ENCODE data around the gene MKNK2. TPM values are rescaled to one million over a fixed set of nuclear protein-coding genes. Genes with fewer than 3 reads are reported as not detected.
A peak's percentile ranks its signal among the peaks of the same experiment; 100 is the strongest.

The MKNK2 gene
- total RNA-seq, 1 donor from 2014 or later = 314 TPM

- Histone ChIP-seq H3K4me1 (peaks cover 88% of the 10 kb centered on the region), H3K36me3 (peaks cover 88% of the 10 kb centered on the region), H3K27ac (peak overlapping the region; percentile 47), H3K4me3 (no peak overlapping the region), H3K9me3 (no peaks in the 10 kb centered on the region), H3K27me3 (no peaks in the 10 kb centered on the region)
- no peak for ATAC-seq
- DNase-seq = no peak
- intact Hi-C loops (cut with DNase I) = no loop called here
- TF ChIP-seq CTCF (IDR thresholded peaks at IDR 0.05) = no peak
These were observed 6.1 kb downstream of the MKNK2 start for GRCh38 chr19:2044709-2045500.

- peak overlapping the region; percentile 18 for H3K27ac ChIP-seq
These were observed 6.9 kb downstream of the MKNK2 start for GRCh38 chr19:2043961-2044708.

GRCh38 chr19:2043251-2043641 lies 7.8 kb downstream of the MKNK2 start:
- Histone ChIP-seq H3K4me1 (peaks cover 75% of the 10 kb centered on the region), H3K27ac (peak overlapping the region; percentile 86), H3K27me3 (no peaks in the 10 kb centered on the region), H3K4me3 (no peak overlapping the region), H3K36me3 (peaks cover 91% of the 10 kb centered on the region), H3K9me3 (no peaks in the 10 kb centered on the region)
- DNase-seq = peak; percentile 66
- TF ChIP-seq CTCF (IDR thresholded peaks at IDR 0.05) = no peak
- intact Hi-C loops (cut with DNase I) = no loop called here
- ATAC-seq = no peak

More at GRCh38 chr19:2043961-2044708, 6.9 kb downstream of the MKNK2 start:
- TF ChIP-seq CTCF (IDR thresholded peaks at IDR 0.05) = no peak
- no peak for ATAC-seq
- intact Hi-C loops (cut with DNase I) = no loop called here
- Histone ChIP-seq H3K36me3 (peaks cover 91% of the 10 kb centered on the region), H3K27me3 (no peaks in the 10 kb centered on the region), H3K4me1 (peaks cover 84% of the 10 kb centered on the region), H3K9me3 (no peaks in the 10 kb centered on the region), H3K4me3 (no peak overlapping the region)
- DNase-seq = no peak

GRCh38 chr19:2042485-2043250 lies 8.4 kb downstream of the MKNK2 start:
- Histone ChIP-seq H3K9me3 (no peaks in the 10 kb centered on the region), H3K4me1 (peaks cover 70% of the 10 kb centered on the region), H3K36me3 (peaks cover 87% of the 10 kb centered on the region), H3K4me3 (peak overlapping the region; percentile 36), H3K27ac (peak overlapping the region; percentile 86), H3K27me3 (no peaks in the 10 kb centered on the region)
- ATAC-seq (peak; percentile 1), DNase-seq (peak; percentile 77)
- intact Hi-C loops (cut with DNase I) = no loop called here
- TF ChIP-seq CTCF (IDR thresholded peaks at IDR 0.05) = no peak

- Histone ChIP-seq H3K4me1 (peaks cover 62% of the 10 kb centered on the region), H3K27me3 (no peaks in the 10 kb centered on the region), H3K36me3 (peaks cover 82% of the 10 kb centered on the region), H3K27ac (peak overlapping the region; percentile 86), H3K9me3 (no peaks in the 10 kb centered on the region), H3K4me3 (peak overlapping the region; percentile 36)
- intact Hi-C loops (cut with DNase I) = no loop called here
- TF ChIP-seq CTCF (IDR thresholded peaks at IDR 0.05) = no peak
- ATAC-seq = peak; percentile 93
- DNase-seq = peak; percentile 100
These were observed 9.2 kb downstream of the MKNK2 start for GRCh38 chr19:2041683-2042484.
